VCaP (cell line): ENCODE results near the gene RAD51B.

Source experiments
- H3K27ac ChIP-seq: fragments of 450-650 bp; 2 replicates; pipeline ENCODE4 v1.5.1; 2017
- TF ChIP-seq, protein P1 (sequence below): fragments of 450-650 bp; conservative IDR thresholded peaks from 2 replicates; pipeline ENCODE4 v1.5.1; 2017; ENCODE audit warnings: mild to moderate bottlenecking, moderate library complexity

RAD51B gene

DNA sequence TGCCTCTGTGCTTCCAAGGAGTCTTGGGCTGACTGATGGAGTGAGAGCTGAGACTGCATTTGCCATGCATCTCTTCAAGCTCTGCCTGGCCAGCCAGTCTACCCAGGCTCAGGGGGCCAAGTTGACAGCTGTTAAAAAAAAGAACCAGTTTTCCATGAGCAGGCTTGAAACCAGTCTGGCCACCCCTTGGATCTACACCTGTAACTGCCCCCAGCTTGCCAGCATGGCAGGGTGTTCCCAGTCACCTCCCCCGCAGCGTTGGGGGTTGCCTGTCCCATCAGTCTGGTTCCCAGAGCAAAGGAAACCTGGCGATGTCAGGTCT lies 770.6 kb downstream of the RAD51B start:
- no peak overlapping the region for H3K27ac ChIP-seq

DNA sequence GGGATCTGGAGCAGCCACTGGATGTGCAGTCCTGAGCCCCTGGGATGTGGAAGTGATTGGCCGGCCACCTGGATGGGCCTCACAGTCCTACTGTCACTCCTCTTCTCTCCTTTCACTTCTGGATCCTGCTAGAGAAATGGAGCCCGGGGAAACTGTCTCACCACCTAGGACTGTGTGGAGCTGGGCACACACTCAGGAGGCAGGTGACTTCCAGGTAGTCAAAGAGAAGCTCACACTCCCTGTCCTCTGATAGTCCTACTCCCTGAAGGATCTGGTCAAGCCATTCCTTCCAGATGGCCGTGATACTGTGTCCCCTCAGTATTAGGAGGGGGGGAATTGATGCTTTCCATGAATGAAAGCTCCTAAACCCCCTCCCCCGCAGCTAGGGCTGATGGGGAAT lies 772.2 kb downstream of the RAD51B start:
- TF ChIP-seq, protein P1, sequence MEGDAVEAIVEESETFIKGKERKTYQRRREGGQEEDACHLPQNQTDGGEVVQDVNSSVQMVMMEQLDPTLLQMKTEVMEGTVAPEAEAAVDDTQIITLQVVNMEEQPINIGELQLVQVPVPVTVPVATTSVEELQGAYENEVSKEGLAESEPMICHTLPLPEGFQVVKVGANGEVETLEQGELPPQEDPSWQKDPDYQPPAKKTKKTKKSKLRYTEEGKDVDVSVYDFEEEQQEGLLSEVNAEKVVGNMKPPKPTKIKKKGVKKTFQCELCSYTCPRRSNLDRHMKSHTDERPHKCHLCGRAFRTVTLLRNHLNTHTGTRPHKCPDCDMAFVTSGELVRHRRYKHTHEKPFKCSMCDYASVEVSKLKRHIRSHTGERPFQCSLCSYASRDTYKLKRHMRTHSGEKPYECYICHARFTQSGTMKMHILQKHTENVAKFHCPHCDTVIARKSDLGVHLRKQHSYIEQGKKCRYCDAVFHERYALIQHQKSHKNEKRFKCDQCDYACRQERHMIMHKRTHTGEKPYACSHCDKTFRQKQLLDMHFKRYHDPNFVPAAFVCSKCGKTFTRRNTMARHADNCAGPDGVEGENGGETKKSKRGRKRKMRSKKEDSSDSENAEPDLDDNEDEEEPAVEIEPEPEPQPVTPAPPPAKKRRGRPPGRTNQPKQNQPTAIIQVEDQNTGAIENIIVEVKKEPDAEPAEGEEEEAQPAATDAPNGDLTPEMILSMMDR, result no peak
- no peak overlapping the region for H3K27ac ChIP-seq

More for the DNA sequence above, 770.6 kb downstream of the RAD51B start:
- TF ChIP-seq, protein P1, result no peak

DNA sequence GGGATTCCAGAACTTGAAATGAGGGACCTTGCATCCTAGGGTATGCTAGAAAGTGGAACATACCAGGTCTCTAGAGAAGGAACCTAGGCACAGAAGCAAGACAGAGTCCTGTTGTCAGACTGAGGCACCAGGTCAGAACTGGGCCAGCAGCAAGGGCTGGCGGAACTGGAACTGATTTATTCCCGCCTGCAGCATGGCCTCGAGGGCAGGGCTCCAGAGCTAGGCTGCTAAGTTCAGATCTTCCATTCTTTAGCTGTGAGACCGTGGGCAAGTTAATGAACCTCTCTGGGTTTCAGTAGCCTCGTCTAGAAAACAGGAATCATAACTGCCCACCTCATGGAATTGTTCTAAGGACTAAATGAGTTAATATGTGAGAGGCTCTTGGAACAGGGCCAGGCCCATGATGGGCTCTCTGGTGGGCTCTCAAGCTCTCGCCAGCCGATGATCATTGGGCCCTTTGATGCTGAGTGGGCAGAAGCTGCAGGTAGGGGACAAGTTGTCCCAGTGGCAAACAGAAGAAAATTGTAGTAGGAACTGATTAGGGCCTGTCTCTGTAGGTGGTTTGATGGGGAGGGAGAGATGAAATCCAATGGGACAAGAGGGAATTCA lies 773.5 kb downstream of the RAD51B start:
- TF ChIP-seq, protein P1, result no peak
- no peak overlapping the region for H3K27ac ChIP-seq

DNA sequence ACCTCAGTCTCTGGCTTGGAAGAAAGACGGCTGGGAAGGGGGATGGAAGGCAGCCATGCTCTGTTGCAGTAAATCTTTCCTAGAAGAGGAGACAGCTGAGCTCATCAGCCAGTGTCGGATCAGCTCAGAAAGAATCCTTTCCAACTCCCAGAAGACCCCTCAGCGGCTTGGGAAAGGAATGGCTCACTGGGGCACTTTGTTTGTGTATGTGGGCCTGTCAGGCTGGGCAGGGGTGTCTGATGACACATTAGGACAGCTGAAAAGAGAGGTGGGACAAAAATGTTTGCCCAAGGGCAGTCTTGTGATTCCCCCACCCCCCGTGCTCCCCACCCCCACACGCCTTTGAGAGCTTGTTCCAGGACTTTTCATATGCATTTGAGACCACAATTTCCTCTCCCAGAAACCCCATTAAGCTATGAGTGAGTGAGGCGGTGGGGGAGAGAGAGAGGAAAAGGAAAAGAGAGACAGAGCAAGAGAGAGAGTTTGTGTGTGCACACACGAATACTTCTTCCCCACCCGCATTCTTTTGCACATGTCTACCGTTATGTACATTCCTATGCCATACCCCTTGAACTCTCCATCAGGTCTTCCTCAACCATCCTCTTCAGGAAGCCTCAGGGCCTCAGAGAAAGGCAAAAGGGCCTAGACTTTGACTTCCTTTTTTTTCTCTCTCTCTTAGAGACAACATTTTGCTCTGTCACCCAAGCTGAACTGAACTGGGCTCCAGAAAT lies 774.4 kb downstream of the RAD51B start:
- H3K27ac ChIP-seq, result no peak overlapping the region
- TF ChIP-seq, protein P1, result no peak

DNA sequence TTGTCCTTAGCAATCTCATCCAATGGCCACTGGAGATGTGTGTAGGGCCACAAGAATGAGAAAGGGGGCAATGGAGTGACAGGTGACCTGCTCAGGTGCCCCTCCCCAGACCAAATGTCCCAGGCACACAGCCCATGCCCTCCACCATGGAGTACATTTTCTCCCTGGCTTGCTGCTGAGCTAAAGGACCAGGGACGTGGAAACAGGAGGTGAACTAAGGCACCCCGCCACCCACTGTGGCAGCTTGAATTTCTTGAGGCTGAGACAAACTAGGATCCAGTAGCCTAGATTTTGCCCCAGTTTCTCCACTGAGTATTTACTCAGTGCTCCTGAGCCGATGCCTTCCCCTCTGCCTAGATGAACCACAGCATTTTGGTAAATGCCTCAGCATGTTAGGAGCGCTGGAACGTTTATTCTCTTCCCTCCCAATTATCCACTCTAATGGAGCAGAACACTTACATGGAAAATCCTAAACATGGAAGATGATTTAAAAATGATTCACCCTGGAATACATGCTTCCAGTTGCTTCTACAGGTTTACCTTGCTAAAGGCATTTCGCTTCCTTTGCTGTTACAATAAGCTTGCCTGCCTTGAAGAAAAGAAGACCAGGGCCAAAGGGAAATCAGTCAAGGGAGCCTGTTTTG lies 775.3 kb downstream of the RAD51B start:
- TF ChIP-seq, protein P1, result no peak
- no peak overlapping the region for H3K27ac ChIP-seq

DNA sequence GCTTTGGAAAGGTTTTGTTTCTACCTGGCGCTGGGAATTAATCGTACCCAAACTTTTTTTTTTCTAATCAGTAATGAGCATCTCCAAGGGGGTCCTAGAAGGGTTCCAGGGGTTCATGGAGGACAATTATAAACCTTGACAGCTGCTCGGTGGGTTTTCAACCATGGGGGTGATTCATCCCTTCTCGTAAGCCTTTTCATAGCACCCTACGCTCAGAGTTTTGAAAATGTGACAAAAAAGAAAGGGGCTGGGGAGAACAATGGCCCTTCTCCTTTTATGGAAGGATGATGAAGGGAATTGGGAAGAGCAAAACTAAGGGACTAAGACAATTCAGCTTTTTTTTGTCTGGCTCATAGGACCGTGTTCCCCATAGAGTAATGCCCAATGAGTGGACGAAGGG lies 776.6 kb downstream of the RAD51B start:
- TF ChIP-seq, protein P1, result no peak
- H3K27ac ChIP-seq, result no peak overlapping the region

DNA sequence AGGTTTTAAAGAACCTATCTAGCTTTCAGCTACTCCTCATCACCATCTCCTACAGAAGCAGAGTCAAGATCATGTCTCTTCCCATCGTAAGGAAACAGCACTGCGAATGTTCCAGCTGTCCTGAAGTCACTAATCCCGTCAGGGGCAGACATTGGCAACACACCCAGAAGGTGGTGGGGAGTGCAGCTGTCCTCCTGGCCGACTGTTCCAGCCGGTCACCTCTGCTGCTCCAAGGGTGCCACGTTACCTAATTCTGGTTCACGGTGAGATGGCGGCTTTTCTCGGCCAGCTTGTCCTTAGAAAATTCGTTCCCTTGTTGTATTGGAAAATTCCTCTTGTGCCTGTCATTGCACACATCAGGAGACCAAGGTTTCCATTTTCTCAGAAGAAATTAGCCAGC lies 777.1 kb downstream of the RAD51B start:
- no peak overlapping the region for H3K27ac ChIP-seq
- TF ChIP-seq, protein P1, result no peak
